NCI-H2029 (cell line): Measurements from ENCODE around the gene POLE3.
"Not testable (repeated sequence)": the region's sequence is repeated elsewhere in the genome, so short reads cannot be mapped to it uniquely, and the experiment has no call there.

Experiments used
- DNase-seq: peaks from one replicate; lab custom pipeline; 2025; lab: John Stamatoyannopoulos, UW

POLE3 gene

DNA sequence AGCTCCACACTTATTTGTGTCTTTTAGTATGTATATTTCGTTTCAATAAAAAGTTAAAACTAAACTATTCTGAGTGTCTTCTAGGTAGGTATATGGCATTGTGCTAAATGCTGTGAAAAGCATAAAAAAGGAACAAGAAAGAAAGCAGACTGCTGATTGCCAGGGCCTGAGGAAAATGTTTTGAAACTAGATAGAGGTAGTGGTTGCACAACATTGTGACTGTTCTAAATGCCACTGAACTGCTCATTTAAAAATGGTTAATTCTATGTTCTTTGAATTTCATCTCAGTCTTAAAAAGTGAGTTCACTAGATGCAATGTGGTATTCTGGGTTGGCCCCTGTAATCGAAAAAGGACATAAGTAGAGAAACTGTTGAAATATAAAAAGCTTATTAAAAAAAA is 6.8 kb downstream of the POLE3 start:
- DNase-seq, result no peak

- DNase-seq, result peak; percentile 98
Measured at GRCh38 chr9:113401027-113401792, 9.3 kb downstream of the POLE3 start, which contains the start of gene ALAD. TSS of gene ALAD (minus strand) at chr9:113401284. CDS start at chr9:113393559, 7,725 bp downstream.

DNA sequence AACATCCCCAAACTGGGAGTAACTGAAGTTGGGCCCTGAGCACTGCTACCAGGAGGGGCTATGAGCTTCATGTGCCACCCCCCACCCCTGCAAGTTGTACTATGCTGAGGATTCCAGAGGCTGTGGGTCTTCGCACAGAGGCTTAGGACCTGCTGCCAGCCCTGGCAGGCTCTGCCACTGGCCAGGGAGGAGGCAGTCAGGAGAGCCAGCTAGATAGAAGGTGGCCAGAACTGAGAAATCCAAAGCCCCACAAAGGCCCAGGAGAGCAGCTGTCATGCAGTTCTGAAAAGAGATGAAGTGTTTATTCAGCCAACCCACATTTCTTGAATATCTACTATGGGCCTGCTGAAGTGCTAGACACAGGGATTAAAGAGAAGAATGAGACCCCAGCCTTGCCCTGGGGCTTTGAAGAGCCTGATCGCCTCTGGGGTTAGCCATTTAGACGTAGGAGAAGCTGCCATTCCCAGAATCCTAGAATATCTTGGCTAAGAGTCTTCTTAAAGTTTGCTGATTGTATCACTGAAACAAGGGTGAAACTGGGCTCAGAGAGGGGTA is 10.8 kb downstream of the POLE3 start:
- no peak for DNase-seq

DNA sequence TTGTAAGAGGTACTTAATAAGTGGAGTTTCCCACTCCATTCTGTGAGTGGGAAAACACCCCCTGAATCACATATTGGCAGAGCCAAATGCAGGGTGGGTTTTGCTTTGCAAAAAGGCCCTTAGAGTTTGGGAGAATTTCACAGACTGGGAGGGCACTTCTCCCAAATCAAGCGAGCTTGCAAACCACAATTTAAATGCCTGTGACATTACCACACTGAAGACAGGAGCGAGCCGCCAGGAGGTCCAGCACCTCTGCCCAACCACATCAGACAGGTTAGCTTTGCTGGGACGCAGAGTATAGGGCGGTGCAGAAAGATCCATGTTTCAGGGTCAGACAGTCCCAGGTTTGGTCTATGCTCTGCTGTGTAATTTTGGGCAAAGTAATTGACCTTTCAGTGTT is 11.7 kb downstream of the POLE3 start:
- DNase-seq, result no peak

- no peak for DNase-seq
Measured at GRCh38 chr9:113397203-113397631, 13.3 kb downstream of the POLE3 start.

- no peak for DNase-seq
Measured at GRCh38 chr9:113395000-113395861, 15.2 kb downstream of the POLE3 start.

GRCh38 chr9:113393281-113393680 is 17.2 kb downstream of the POLE3 start:
- no peak for DNase-seq

- no peak for DNase-seq
Measured at GRCh38 chr9:113391917-113392316, 18.6 kb downstream of the POLE3 start.

GRCh38 chr9:113390192-113390960 is 20.1 kb downstream of the POLE3 start:
- DNase-seq, result no peak

DNA sequence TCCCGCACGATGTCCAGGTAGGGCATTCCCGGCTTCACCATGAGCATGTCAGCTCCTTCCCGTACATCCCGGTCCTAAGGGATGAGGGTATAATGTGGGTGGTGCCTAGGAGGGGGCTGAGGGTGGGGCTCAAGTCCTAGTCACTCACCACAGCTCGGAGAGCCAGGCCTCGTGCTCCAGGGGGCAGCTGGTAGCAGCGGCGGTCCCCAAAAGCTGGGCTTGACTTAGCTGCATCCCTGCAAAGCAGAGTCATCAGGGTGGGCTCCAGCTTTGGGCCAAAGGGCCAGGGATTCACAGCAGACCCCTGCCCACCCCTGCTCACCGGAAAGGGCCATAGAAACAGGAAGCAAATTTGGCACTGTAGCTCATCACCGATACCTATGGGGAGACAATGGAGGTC is 21.0 kb downstream of the POLE3 start:
- no peak for DNase-seq

DNA sequence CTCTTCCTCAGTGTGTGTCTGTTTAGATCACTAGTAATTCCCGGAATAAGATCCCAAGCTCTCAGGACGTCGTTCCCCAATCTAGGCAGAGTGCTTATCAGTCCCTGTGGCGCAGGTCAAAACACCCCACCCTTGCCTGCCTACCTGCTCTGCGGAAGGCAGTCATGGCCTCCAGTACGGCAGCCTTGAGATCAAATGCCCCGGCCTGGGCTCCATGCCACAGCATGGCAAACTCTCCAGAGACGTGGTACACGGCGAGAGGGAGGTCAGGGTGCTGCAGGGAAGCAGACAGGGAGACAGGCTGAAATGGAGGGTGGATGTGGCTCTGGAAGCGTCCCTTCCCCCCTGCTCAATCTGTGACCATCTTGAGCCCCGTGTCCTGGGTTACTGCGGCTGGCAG is 21.6 kb downstream of the POLE3 start:
- DNase-seq, result no peak

DNA sequence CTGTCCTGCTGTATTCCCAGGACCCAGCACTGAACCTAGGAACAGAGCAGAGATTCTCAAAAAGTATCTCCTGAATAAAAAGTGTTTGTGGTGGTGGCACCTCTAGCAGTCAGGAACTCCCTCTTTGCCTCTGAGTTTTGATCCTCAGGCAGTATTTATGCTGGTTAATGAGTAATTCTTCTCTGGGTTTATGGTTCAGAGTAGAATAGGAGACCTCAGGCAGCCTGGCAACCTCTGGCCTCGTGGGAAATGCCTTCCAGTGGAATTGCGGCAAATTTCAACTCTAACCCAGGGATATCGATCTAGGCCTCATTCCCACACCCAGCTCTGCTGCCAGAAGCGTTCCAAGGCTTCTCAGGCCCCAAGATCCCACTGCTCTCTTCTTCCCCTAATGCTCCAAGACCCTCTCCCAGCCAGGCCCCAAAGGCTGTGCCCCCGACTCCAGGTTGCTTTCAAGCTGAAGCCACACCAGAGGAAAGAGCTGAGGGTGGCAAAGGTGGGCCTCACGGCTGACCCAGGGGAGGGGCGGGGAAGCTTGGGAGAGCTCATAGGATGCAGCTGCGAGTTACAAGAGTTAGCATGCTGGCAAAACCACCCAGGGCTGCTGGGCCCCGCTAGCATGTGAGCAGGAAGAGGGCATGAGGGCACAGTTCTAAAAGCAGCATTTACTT is 22.8 kb downstream of the POLE3 start:
- no peak for DNase-seq

DNA sequence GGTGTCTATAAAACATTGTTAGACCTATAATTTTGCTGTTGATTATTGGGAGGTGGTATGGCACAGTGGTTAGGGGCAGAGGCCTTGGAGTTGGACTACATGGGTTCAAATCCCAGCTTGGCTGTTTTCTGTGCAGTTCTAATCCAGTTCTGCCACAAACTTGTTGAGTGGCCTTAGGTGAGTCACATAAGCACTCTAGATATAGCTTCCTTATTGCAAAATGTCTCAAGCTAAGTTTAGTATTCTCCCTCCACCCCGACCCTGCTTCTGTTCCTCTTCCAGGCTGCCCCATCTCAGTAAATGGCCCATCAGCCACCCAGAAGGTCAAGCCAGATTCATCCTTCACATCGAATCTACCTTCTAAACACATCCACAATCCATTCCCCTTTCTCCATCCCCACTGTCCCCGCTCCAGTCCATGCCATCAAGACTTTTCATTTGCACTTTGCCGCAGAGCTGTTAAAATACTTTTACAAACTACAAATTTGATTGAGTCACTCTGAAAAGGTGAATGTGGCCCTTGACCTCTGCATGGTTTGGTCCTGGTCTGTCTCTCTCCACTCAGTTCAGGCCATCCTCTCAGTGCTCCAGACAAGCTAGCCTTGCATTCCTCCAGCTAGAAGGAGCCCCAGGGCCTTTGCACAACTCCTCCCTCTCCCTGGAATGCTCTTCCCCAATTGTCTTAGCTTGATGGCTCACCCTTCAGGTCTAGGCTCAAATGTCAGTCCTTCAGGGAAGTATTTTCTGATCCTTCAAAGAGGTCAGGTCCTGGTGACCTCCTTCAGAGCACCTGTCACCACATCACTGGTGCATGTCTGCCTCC is 23.7 kb downstream of the POLE3 start:
- DNase-seq, result no peak

- no peak for DNase-seq
Measured at GRCh38 chr9:113381909-113382411, 28.5 kb downstream of the POLE3 start.

- DNase-seq, result not testable (repeated sequence)
Measured at GRCh38 chr9:113381441-113381840, 29.0 kb downstream of the POLE3 start.

DNA sequence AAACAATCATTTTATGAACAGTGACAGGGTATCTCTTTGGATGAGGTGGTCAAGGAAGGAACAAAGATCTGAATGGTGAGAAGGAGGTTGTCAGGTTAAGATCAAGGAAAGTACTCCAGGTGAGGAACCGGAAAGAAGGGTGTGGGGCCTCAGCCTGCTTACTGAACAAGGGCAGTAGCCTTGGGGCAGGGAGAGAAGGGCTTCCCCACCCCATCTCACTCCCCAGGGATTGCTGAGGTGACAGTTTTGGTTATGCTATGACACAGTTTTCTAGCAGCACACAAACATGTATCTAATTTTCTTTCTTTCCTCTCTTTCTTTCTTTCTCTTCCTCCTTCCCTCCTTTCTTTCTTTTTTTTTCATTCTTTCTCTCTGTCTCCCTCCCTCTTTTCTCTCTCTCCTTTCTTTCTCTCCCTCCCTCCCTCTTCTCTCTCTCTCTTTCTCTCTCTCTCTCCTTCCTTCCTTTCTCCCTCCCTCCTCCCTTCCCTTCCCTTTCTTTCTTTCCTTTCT is 29.6 kb downstream of the POLE3 start:
- DNase-seq, result no peak

DNA sequence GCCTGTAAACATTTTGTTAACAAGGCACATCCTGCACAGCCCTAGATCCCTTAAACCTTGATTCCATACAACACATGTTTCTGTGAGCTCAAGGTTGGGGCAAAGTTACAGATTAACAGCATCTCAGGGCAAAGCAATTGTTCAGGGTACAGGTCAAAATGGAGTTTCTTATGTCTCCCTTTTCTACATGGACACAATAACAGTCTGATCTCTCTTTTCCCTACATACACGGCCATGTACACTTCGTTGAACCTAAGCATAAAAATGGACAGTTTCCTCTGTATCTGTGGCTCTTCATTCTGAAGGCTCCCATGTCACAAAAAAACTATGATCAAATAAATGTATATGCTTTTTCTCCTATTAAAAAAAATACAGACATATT is 30.7 kb downstream of the POLE3 start:
- DNase-seq, result not testable (repeated sequence)

GRCh38 chr9:113379094-113379828 is 31.2 kb downstream of the POLE3 start:
- not testable (repeated sequence) for DNase-seq
